Measurements from ENCODE around the gene PLVAP. TPM values are rescaled to one million over a fixed set of nuclear protein-coding genes. Genes with fewer than 3 reads are reported as not detected.
A peak's percentile ranks its signal among the peaks of the same experiment; 100 is the strongest.

PLVAP gene
- total RNA-seq, 4 donors from 2014 or later: 11.7 to 96.5 (median 50.2) TPM

GRCh38 chr19:17340302-17340870, 36.8 kb downstream of the PLVAP start:
- intact Hi-C loops (cut with DNase I; ENCODE audit: low total_unique reads): no loop called here
- 55 to 64% methylated on average over 21 of the region's 21 CpGs for WGBS, 2 donors
- H3K4me3 ChIP-seq (ENCODE audit: low read depth, poor library complexity, severe bottlenecking): no peak overlapping the region
- TF ChIP-seq POLR2A (IDR thresholded peaks at IDR 0.05) (no peak), CTCF (IDR thresholded peaks at IDR 0.05) (no peak)
- no peak for DNase-seq (ENCODE audit: low spot score in 2 of 2)

GRCh38 chr19:17339088-17339741, 37.9 kb downstream of the PLVAP start:
- TF ChIP-seq POLR2A (IDR thresholded peaks at IDR 0.05): no peak
- no peak for TF ChIP-seq CTCF (IDR thresholded peaks at IDR 0.05)
- WGBS, 2 donors: 84 to 87% methylated on average over 31 to 34 of the region's 34 CpGs
- intact Hi-C loops (cut with DNase I; ENCODE audit: low total_unique reads): no loop called here

GRCh38 chr19:17338433-17339078, 38.6 kb downstream of the PLVAP start:
- intact Hi-C loops (cut with DNase I; ENCODE audit: low total_unique reads): no loop called here
- no peak overlapping the region for H3K4me3 ChIP-seq (ENCODE audit: low read depth, poor library complexity, severe bottlenecking)
- WGBS, 2 donors: 86 to 89% methylated on average over 26 to 30 of the region's 30 CpGs
- TF ChIP-seq POLR2A (IDR thresholded peaks at IDR 0.05): no peak
- TF ChIP-seq CTCF (IDR thresholded peaks at IDR 0.05): no peak
- no peak for DNase-seq (ENCODE audit: low spot score in 2 of 2)

More at GRCh38 chr19:17339088-17339741, 37.9 kb downstream of the PLVAP start:
- no peak overlapping the region for H3K4me3 ChIP-seq (ENCODE audit: low read depth, poor library complexity, severe bottlenecking)
- no peak for DNase-seq (ENCODE audit: low spot score in 2 of 2)

GRCh38 chr19:17337675-17338432, 39.3 kb downstream of the PLVAP start:
- peak overlapping the region; percentile 54 for H3K4me3 ChIP-seq (ENCODE audit: low read depth, poor library complexity, severe bottlenecking)
- DNase-seq (ENCODE audit: low spot score in 2 of 2): no peak
- intact Hi-C loops (cut with DNase I; ENCODE audit: low total_unique reads): no loop called here
- TF ChIP-seq CTCF (IDR thresholded peaks at IDR 0.05): no peak
- TF ChIP-seq POLR2A (IDR thresholded peaks at IDR 0.05): no peak
- 3 to 4% methylated on average over 35 to 49 of the region's 50 CpGs for WGBS, 2 donors

- peak within 1 kb of the TSS; percentile 90 for H3K4me3 ChIP-seq (ENCODE audit: low read depth, poor library complexity, severe bottlenecking)
- 0% methylated on average over 36 to 37 of the region's 41 CpGs for WGBS, 2 donors
- TF ChIP-seq POLR2A (IDR thresholded peaks at IDR 0.05) (no peak), CTCF (IDR thresholded peaks at IDR 0.05) (no peak)
- peak; percentile 99 for DNase-seq (ENCODE audit: low spot score in 2 of 2)
- intact Hi-C loops (cut with DNase I; ENCODE audit: low total_unique reads): no loop called here
Measured at GRCh38 chr19:17336872-17337674, 40.1 kb downstream of the PLVAP start, which contains the start of gene GTPBP3. Gene GTPBP3, plus strand, starts transcription at chr19:17337553. Its CDS starts 59 bp downstream, at chr19:17337612.

Measured in lower leg skin (tissue), 4 donors.